ENCODE measurements around the gene HEPN1.
"Not testable (repeated sequence)": the region's sequence is repeated elsewhere in the genome, so short reads cannot be mapped to it uniquely, and the experiment has no call there.

Gene HEPN1

DNA sequence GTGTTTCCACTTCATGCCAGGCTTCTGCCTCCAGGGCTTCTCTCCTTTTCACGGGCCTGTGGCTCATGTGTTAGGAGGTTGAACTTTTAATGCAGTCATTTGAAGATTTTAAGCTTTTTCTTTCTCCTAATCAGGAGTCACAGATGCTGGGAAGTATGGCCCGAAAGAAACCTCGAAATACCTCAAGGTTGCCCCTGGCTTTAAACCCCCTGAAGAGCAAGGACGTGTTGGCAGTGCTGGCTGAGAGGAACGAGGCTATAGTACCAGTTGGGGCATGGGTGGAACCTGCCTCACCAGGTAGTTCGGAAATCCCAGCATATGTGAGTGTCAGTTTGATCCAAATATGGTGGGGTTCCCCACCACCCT lies 35.5 kb downstream of the HEPN1 start:
- peak overlapping the region; percentile 60 to 83 for H3K9ac ChIP-seq (ENCODE audit: low read depth in 1 of 2, low read length in 2 of 2)
- H3K9me3 ChIP-seq (ENCODE audit: control insufficient read depth in 2 of 2, low read length in 2 of 2) = no peaks in the 10 kb centered on the region
- H3K36me3 ChIP-seq (ENCODE audit: control insufficient read depth in 2 of 2, insufficient read depth in 2 of 2, low read length in 2 of 2) = no peaks in the 10 kb centered on the region
- no peaks in the 10 kb centered on the region for H3K27me3 ChIP-seq (ENCODE audit: control insufficient read depth in 2 of 2, insufficient read depth in 2 of 2, low read length in 2 of 2)
- no peak overlapping the region for H3K27ac ChIP-seq (ENCODE audit: low read depth in 2 of 2, low read length in 2 of 2)
- H3K4me3 ChIP-seq (ENCODE audit: low read length in 2 of 2) = peak overlapping the region; percentile 93 to 97
- H3K4me1 ChIP-seq (ENCODE audit: control insufficient read depth in 2 of 2, insufficient read depth in 2 of 2, low read length in 2 of 2) = peaks cover 8 to 10% of the 10 kb centered on the region in 2 donors

DNA sequence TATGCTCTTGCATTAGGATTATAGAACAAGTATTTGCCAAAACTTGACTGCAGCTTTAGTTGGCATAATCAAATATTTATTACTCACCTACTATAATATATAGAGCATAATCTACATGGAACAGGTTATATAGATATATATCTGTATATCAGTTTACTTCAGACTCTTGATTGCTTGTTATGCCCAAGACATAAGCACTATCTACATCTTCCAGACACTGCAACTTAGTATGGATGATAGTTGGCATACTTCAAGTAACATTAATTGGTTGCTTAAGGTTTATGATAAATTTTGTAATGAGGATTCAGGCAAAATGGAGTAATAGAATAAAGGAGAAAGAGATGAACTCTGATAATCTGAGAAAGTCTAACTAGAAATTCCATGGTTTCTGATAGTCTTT lies 36.0 kb downstream of the HEPN1 start:
- Histone ChIP-seq H3K4me1 (ENCODE audit: control insufficient read depth in 2 of 2, insufficient read depth in 2 of 2, low read length in 2 of 2) (peaks cover 8 to 10% of the 10 kb centered on the region in 2 donors), H3K4me3 (ENCODE audit: low read length in 2 of 2) (no peak overlapping the region), H3K36me3 (ENCODE audit: control insufficient read depth in 2 of 2, insufficient read depth in 2 of 2, low read length in 2 of 2) (no peaks in the 10 kb centered on the region), H3K27me3 (ENCODE audit: control insufficient read depth in 2 of 2, insufficient read depth in 2 of 2, low read length in 2 of 2) (no peaks in the 10 kb centered on the region), H3K9me3 (ENCODE audit: control insufficient read depth in 2 of 2, low read length in 2 of 2) (no peaks in the 10 kb centered on the region), H3K27ac (ENCODE audit: low read depth in 2 of 2, low read length in 2 of 2) (no peak overlapping the region), H3K9ac (ENCODE audit: low read depth in 1 of 2, low read length in 2 of 2) (no peak overlapping the region)

DNA sequence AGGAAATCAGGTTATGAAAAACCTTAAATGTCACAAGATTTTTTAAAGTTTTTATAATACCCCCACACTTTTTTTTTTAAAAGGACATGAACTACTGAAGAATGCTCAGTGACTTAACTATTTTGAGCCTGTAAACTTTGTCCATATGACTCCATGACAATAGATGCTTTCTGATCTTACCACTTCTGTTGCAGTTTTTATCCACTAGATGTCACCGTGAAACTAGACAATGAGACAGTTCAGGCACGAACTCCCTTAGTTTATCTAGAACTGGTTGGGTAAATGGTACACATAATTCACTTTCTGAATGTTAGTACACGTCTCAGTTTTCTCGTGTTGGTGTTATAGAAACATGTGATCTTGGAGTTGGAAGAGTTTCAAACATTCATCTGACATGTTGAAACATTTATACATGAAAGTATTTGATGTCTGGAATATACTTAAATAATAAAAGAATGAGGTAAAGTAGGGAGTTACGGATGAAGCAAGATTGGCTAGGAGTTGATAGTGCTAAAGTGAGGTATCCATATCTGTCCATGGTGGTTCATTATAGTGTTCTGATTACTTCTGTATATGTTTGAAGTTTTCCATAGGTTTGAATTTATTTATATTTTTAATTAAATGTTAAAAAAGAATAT lies 43.0 kb downstream of the HEPN1 start:
- Histone ChIP-seq H3K36me3 (ENCODE audit: control insufficient read depth in 2 of 2, insufficient read depth in 2 of 2, low read length in 2 of 2) (no peaks in the 10 kb centered on the region), H3K27ac (ENCODE audit: low read depth in 2 of 2, low read length in 2 of 2) (no peak overlapping the region), H3K9ac (ENCODE audit: low read depth in 1 of 2, low read length in 2 of 2) (no peak overlapping the region), H3K9me3 (ENCODE audit: control insufficient read depth in 2 of 2, low read length in 2 of 2) (no peaks in the 10 kb centered on the region), H3K27me3 (ENCODE audit: control insufficient read depth in 2 of 2, insufficient read depth in 2 of 2, low read length in 2 of 2) (no peaks in the 10 kb centered on the region), H3K4me1 (ENCODE audit: control insufficient read depth in 2 of 2, insufficient read depth in 2 of 2, low read length in 2 of 2) (no peaks in the 10 kb centered on the region), H3K4me3 (ENCODE audit: low read length in 2 of 2) (no peak overlapping the region)

DNA sequence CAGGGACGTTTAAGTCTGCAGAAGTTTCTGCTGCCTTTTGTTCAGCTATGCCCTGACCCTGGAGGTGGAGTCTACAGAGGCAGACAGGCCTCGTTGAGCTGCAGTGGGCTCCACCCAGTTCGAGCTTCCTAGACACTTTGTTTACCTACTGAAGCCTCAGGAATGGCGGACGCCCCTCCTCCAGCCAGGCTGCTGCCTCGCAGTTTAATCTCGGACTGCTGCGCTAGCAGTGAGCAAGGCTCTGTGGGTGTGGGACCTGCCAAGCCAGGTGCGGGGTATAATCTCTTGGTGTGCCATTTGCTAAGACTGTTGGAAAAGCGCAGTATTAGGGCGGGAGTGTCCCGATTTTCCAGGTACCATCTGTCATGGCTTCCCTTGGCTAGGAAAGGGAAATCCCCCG lies 49.1 kb downstream of the HEPN1 start:
- H3K4me1 ChIP-seq (ENCODE audit: control insufficient read depth in 2 of 2, insufficient read depth in 2 of 2, low read length in 2 of 2); H3K9ac ChIP-seq (ENCODE audit: low read depth in 1 of 2, low read length in 2 of 2); H3K27ac ChIP-seq (ENCODE audit: low read depth in 2 of 2, low read length in 2 of 2); H3K4me3 ChIP-seq (ENCODE audit: low read length in 2 of 2); H3K36me3 ChIP-seq (ENCODE audit: control insufficient read depth in 2 of 2, insufficient read depth in 2 of 2, low read length in 2 of 2); H3K9me3 ChIP-seq (ENCODE audit: control insufficient read depth in 2 of 2, low read length in 2 of 2); H3K27me3 ChIP-seq (ENCODE audit: control insufficient read depth in 2 of 2, insufficient read depth in 2 of 2, low read length in 2 of 2): not testable (repeated sequence)

Data from mucosa of rectum (tissue), 2 donors.